Spleen (tissue), 11 donors: ENCODE measurements around the gene GNMT. TPM values are rescaled to one million over a fixed set of nuclear protein-coding genes. Genes with fewer than 3 reads are reported as not detected.
"Not testable (repeated sequence)": the region's sequence is repeated elsewhere in the genome, so short reads cannot be mapped to it uniquely, and the experiment has no call there.

Experiments used
- DNase-seq: peaks from one replicate; pipeline ENCODE4 v3.0.0-alpha.2; 2020
- H3K27ac ChIP-seq, 8 donors: fragments of 200-600 bp; sonication (generic) in 7 of 8; 1 replicate in 4 of 8; 2 replicates in 4 of 8; pipeline versions ENCODE4 v1.5.0 to v1.8.0; 2016 to 2021; ENCODE audit warnings: inconsistent platforms in 4 of 8, mild to moderate bottlenecking in 4 of 8, moderate library complexity in 1 of 8
- H3K27me3 ChIP-seq, 7 donors: fragments of 200-600 bp; sonication (generic) in 6 of 7; replicated peaks in 1 of 7; 1 replicate in 4 of 7; 2 replicates in 3 of 7; pipeline versions ENCODE4 v1.5.0 to v1.8.0; 2016 to 2021; ENCODE audit warnings: inconsistent platforms in 3 of 7, mild to moderate bottlenecking in 1 of 7
- H3K36me3 ChIP-seq, 6 donors: fragments of 200-600 bp; sonication (generic) in 5 of 6; 1 replicate in 4 of 6; 2 replicates in 2 of 6; pipeline versions ENCODE4 v1.5.0 to v1.8.0; 2016 to 2021; ENCODE audit warnings: inconsistent platforms in 2 of 6
- H3K4me1 ChIP-seq, 6 donors: fragments of 200-600 bp; sonication (generic) in 5 of 6; 1 replicate in 3 of 6; 2 replicates in 3 of 6; pipeline versions ENCODE4 v1.5.0 to v1.8.0; 2016 to 2021; ENCODE audit warnings: inconsistent platforms in 3 of 6
- H3K4me3 ChIP-seq, 8 donors: fragments of 200-600 bp; sonication (generic) in 7 of 8; 1 replicate in 4 of 8; 2 replicates in 4 of 8; pipeline versions ENCODE4 v1.5.0 to v1.8.0; 2016 to 2021; ENCODE audit warnings: inconsistent platforms in 4 of 8, mild to moderate bottlenecking in 4 of 8, moderate library complexity in 2 of 8
- H3K9me3 ChIP-seq, 8 donors: fragments of 200-600 bp; sonication (generic) in 7 of 8; 1 replicate in 4 of 8; 2 replicates in 4 of 8; pipeline versions ENCODE4 v1.5.0 to v1.8.0; 2016 to 2021; ENCODE audit warnings: inconsistent platforms in 4 of 8
- CTCF ChIP-seq, 11 experiments: fragments of 200-600 bp in 7 of 11; fragments of 450-650 bp in 4 of 11; sonication (generic) in 4 of 11; IDR thresholded peaks in 8 of 11; conservative IDR thresholded peaks in 3 of 11; 1 replicate in 7 of 11; 2 replicates in 4 of 11; pipeline versions ENCODE4 v1.4.0 to v1.8.0; 2016 to 2021; ENCODE audit warnings: antibody characterized with exemption in 11 of 11, inconsistent platforms in 4 of 11, mild to moderate bottlenecking in 1 of 11
- POLR2A ChIP-seq, 3 donors: fragments of 450-650 bp; IDR thresholded peaks; one replicate each; pipeline ENCODE4 v1.5.1; 2017; ENCODE audit warnings: antibody characterized with exemption in 3 of 3, mild to moderate bottlenecking in 1 of 3
- POLR2AphosphoS5 ChIP-seq, 3 donors: sonication (generic); formaldehyde crosslinking; IDR thresholded peaks; one replicate each; pipeline ENCODE4 v1.5.1; 2017; ENCODE audit warnings: antibody characterized with exemption in 3 of 3
- WGBS, 5 donors: extraction: QIAGEN DNeasy Blood & Tissue Kit in 3 of 5; methylation state at CpG; one replicate each; pipeline versions ENCODE4 v1.1.5 to v1.1.7; 2013 to 2018; 5-methylcytosine and 5-hydroxymethylcytosine counted together
- intact Hi-C: fragments of 100-400 bp; cut with DNase I; formaldehyde crosslinking; loops from one replicate; pipeline ENCODE4 v1.15.0; 2023; ENCODE audit warnings: low total_unique reads
- polyA plus RNA-seq, 3 donors: library from polyadenylated mRNA; stranded (reverse); fragments of 200-250 nt; gene quantifications; one replicate each; pipeline ENCODE4 v1.2.1, GENCODE V29; 2013
- total RNA-seq, 7 donors: library from RNA; depleted of rRNA in 3 of 7; stranded (reverse); fragments of >200 nt in 3 of 7; fragmentation: NEBNext Ultra II Directional in 4 of 7; extraction: Animal tissue kit (Norgen Biotek cat#: 25700) in 4 of 7; gene quantifications; one replicate each; pipeline versions ENCODE4 v1.1.0 to v1.2.1, GENCODE V29; 2016 to 2021
- donor health status: healthy with polysubstance abuse.
- donor health status: DM: no; HTN: no; CAD: no; lungs with moderate emphysema.
- donor health status: DM: no; HTN: no; CAD: no.
- donor health status: Bipolar disorder and iron deficiency.
- donor health status: healthy.
- donor health status: DM: no; HTN: no; CAD: no.
- donor health status: DM: yes; HTN: yes; CAD: no.

GNMT gene
- total and polyA plus RNA-seq, 10 donors, result 0.68 to 3.0 (median 2.0) TPM

- intact Hi-C loops, result no loop called here
- Histone ChIP-seq H3K4me3 (no peak overlapping the region), H3K4me1 (peaks cover 0 to 13% (median 0%) of the 10 kb centered on the region in 6 donors), H3K27ac (no peak overlapping the region), H3K27me3 (no peaks in the 10 kb centered on the region), H3K36me3 (peaks cover 0 to 100% (median 73%) of the 10 kb centered on the region in 6 donors), H3K9me3 (no peaks in the 10 kb centered on the region)
- TF ChIP-seq POLR2AphosphoS5 (IDR thresholded peaks at IDR 0.05) (peak in 2 of 3 donors; percentile 9 to 27), POLR2A (IDR thresholded peaks at IDR 0.05) (no peak)
- no peak for DNase-seq
- WGBS, 5 donors, result 75 to 85% (median 82%) methylated on average over 7 of the region's 7 CpGs
These were observed 18.1 kb upstream of the GNMT start for GRCh38 chr6:42942444-42942843.

DNA sequence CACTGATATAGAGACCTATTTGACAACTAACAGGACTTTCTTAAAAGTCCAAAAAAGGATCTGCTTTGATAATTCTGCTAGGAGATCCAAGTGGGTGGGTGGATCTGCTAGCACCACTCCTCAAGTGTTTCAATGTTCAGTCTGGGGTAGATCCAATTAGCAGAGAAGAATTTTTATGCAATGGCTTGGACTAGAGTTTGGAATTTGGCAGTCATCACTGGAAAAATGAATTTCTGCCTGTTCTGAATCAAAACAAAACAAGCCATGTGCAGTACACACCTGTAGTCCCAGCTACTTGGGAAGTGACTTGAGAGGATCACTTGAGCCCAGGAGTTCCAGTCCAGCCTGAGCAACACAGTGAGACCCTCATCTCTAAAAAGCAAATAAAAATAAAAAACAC lies 12.6 kb upstream of the GNMT start:
- Histone ChIP-seq H3K4me1 (no peaks in the 10 kb centered on the region), H3K27me3 (no peaks in the 10 kb centered on the region), H3K9me3 (no peaks in the 10 kb centered on the region), H3K4me3 (no peak overlapping the region), H3K27ac (no peak overlapping the region), H3K36me3 (peaks cover 0 to 59% (median 25%) of the 10 kb centered on the region in 6 donors)
- intact Hi-C loops, result no loop called here
- no peak for TF ChIP-seq POLR2A (IDR thresholded peaks at IDR 0.05)
- TF ChIP-seq CTCF (IDR thresholded peaks at IDR 0.05 in 8 of 11, conservative IDR thresholded peaks at IDR 0.05 in 3 of 11), result no peak
- TF ChIP-seq POLR2AphosphoS5 (IDR thresholded peaks at IDR 0.05), result no peak
- no peak for DNase-seq

DNA sequence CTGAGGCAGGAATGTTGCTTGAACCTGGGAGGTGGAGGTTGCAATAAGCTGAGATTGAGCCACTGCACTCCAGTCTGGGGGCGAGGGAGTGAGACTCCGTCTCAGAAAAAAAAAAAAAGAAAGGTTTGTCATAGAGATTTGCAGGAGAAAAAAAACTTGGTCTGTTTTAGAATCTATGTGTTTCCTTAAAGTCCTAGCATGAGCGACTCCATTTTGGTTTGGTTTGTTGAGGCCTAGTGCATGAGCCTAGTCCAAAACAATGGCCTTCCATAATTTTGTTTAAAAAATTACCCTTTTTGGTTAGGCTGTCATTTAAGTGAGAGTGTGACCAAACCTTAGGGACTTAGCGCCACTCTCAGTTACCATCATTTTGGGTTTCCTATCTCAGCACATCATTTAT lies 8.2 kb upstream of the GNMT start:
- no peak for DNase-seq
- H3K27ac ChIP-seq, result no peak overlapping the region
- WGBS, 5 donors, result 94 to 97% (median 95%) methylated on average over 4 of the region's 4 CpGs
- intact Hi-C loops, result no loop called here
- H3K9me3 ChIP-seq, result no peaks in the 10 kb centered on the region
- no peaks in the 10 kb centered on the region for H3K4me1 ChIP-seq
- H3K4me3 ChIP-seq, result no peak overlapping the region
- no peaks in the 10 kb centered on the region for H3K27me3 ChIP-seq
- peaks cover 0 to 15% (median 4%) of the 10 kb centered on the region in 6 donors for H3K36me3 ChIP-seq
- TF ChIP-seq POLR2A (IDR thresholded peaks at IDR 0.05), result no peak
- no peak for TF ChIP-seq POLR2AphosphoS5 (IDR thresholded peaks at IDR 0.05)
- no peak for TF ChIP-seq CTCF (IDR thresholded peaks at IDR 0.05 in 8 of 11, conservative IDR thresholded peaks at IDR 0.05 in 3 of 11)

- H3K27me3 ChIP-seq, intact Hi-C loops, H3K27ac ChIP-seq, H3K9me3 ChIP-seq, DNase-seq, H3K4me1 ChIP-seq, H3K4me3 ChIP-seq, H3K36me3 ChIP-seq: not testable (repeated sequence)
- 68 to 97% (median 81%) methylated on average over 4 of the region's 4 CpGs for WGBS, 5 donors
These were observed 6.1 kb upstream of the GNMT start for GRCh38 chr6:42954405-42954804.

DNA sequence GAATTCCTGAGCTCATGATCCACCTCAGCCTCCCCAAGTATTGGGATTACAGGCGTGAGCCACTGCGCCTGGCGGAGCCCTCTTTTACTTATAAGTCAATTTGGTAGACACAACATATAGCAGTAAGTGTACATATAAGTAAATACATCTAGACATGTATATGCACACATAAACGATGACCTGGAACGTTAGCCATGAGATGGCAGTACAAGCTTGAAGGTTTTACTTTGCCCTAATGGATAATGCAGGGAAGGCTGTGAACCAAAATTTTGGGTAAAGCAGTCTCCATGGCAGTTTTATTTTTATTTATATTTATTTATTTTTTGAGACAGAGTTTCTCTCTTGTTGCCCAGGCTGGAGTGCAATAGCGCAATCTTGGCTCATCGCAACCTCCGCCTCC lies 2.4 kb upstream of the GNMT start:
- TF ChIP-seq POLR2A (IDR thresholded peaks at IDR 0.05), result no peak
- no peak for TF ChIP-seq POLR2AphosphoS5 (IDR thresholded peaks at IDR 0.05)
- no peak for TF ChIP-seq CTCF (IDR thresholded peaks at IDR 0.05 in 8 of 11, conservative IDR thresholded peaks at IDR 0.05 in 3 of 11)
- H3K9me3 ChIP-seq, result no peaks in the 10 kb centered on the region
- intact Hi-C loops, result no loop called here
- H3K27ac ChIP-seq, result no peak overlapping the region
- WGBS, 5 donors, result 82 to 94% (median 88%) methylated on average over 8 of the region's 8 CpGs
- H3K36me3 ChIP-seq, result peaks cover 0 to 15% (median 4%) of the 10 kb centered on the region in 6 donors
- H3K4me1 ChIP-seq, result peaks cover 11 to 21% (median 19%) of the 10 kb centered on the region in 6 donors
- peaks cover 0 to 13% (median 0%) of the 10 kb centered on the region in 7 donors for H3K27me3 ChIP-seq
- DNase-seq, result peak; percentile 40
- no peak overlapping the region for H3K4me3 ChIP-seq
